OCI-LY7 (cell line): ENCODE measurements around the gene SLC25A29. TPM values are rescaled to one million over a fixed set of nuclear protein-coding genes. Genes with fewer than 3 reads are reported as not detected.
A peak's percentile ranks its signal among the peaks of the same experiment; 100 is the strongest.

Experiments used
- BruUV-seq: library from RNA; stranded (reverse); fragments of 400-500 nt; replicated peaks from 2 replicates; lab custom pipeline; 2021; lab: Mats Ljungman, UMichigan
- CTCF ChIA-PET: fragments of 300-600 bp; sonication (Branson Sonifier 250); formaldehyde crosslinking; loops from one replicate; lab custom pipeline; 2022; ENCODE audit warnings: antibody characterized with exemption; ENCODE audit not compliant: unreplicated experiment; lab: Charles Lee
- POLR2A ChIA-PET: fragments of 300-600 bp; sonication (Branson Sonifier 250); formaldehyde crosslinking; loops from one replicate; lab custom pipeline; 2022; ENCODE audit warnings: antibody characterized with exemption; lab: Charles Lee
- DNase-seq: peaks from one replicate; pipeline ENCODE4 v3.0.0-alpha.2; 2015; ENCODE audit warnings: low spot score
- H2AFZ ChIP-seq: fragments of 200-600 bp; sonication (generic), shearing (Covaris generic); 2 replicates; pipeline ENCODE4 v1.6.1; 2014; ENCODE audit warnings: mild to moderate bottlenecking, antibody characterized with exemption, low read length, moderate library complexity
- H3K27ac ChIP-seq: fragments of 200-600 bp; sonication (generic); 2 replicates; pipeline ENCODE4 v1.5.1; 2014; ENCODE audit warnings: mixed run types, low read depth, mild to moderate bottlenecking, moderate library complexity, low read length, inconsistent platforms; ENCODE audit not compliant: poor library complexity, severe bottlenecking
- H3K36me3 ChIP-seq: fragments of 200-600 bp; sonication (generic); 2 replicates; pipeline ENCODE4 v1.6.1; 2014; ENCODE audit warnings: mild to moderate bottlenecking, antibody characterized with exemption, low read length, moderate library complexity, mixed read lengths; ENCODE audit not compliant: insufficient read depth
- H3K4me1 ChIP-seq: fragments of 200-600 bp; sonication (generic); 2 replicates; pipeline ENCODE4 v1.5.1; 2014; ENCODE audit warnings: mild to moderate bottlenecking, low read length; ENCODE audit not compliant: insufficient read depth, poor library complexity, severe bottlenecking
- H3K4me2 ChIP-seq: fragments of 200-600 bp; sonication (generic); 2 replicates; pipeline ENCODE4 v1.6.1; 2014; ENCODE audit warnings: mild to moderate bottlenecking, low read length
- H3K4me3 ChIP-seq: fragments of 200-600 bp; sonication (generic); 2 replicates; pipeline ENCODE4 v1.5.1; 2014; ENCODE audit warnings: mild to moderate bottlenecking, low read depth, low read length; ENCODE audit not compliant: poor library complexity, severe bottlenecking
- H3K79me2 ChIP-seq: fragments of 200-600 bp; sonication (generic); 2 replicates; pipeline ENCODE4 v1.6.1; 2016; ENCODE audit warnings: low read depth, mild to moderate bottlenecking, low read length, moderate library complexity, mixed read lengths; ENCODE audit not compliant: insufficient read depth
- H3K9me2 ChIP-seq: fragments of 200-600 bp; sonication (generic); 2 replicates; pipeline ENCODE4 v1.6.1; 2016; ENCODE audit warnings: mild to moderate bottlenecking, low read length, mixed read lengths; ENCODE audit not compliant: insufficient read depth
- H3K9me3 ChIP-seq: fragments of 200-600 bp; sonication (generic); 2 replicates; pipeline ENCODE4 v1.6.1; 2014; ENCODE audit warnings: mild to moderate bottlenecking, mixed run types, low read length, mixed read lengths
- H4K20me1 ChIP-seq: fragments of 200-600 bp; sonication (generic); 2 replicates; pipeline ENCODE4 v1.6.1; 2014; ENCODE audit warnings: mild to moderate bottlenecking, antibody characterized with exemption, low read length, moderate library complexity, mixed read lengths; ENCODE audit not compliant: insufficient read depth
- EZH2phosphoT487 ChIP-seq: fragments of 200-600 bp; sonication (generic); IDR thresholded peaks from 2 replicates; pipeline ENCODE4 v1.6.1; 2018; ENCODE audit warnings: low read depth, borderline replicate concordance, mild to moderate bottlenecking, mixed run types, antibody characterized with exemption, low read length, moderate library complexity, mixed read lengths
- intact Hi-C: fragments of 100-400 bp; cut with micrococcal nuclease; formaldehyde crosslinking; loops from one replicate; pipeline ENCODE4 v1.10.0; 2022; ENCODE audit not compliant: unreplicated experiment
- total RNA-seq, 2 experiments: library from RNA; depleted of rRNA in 1 of 2; stranded (reverse); fragments of >200 nt in 1 of 2; shearing (Covaris generic) in 1 of 2; gene quantifications; 2 replicates each; pipeline ENCODE4 v1.2.3, GENCODE V29; 2014 to 2022
- TF ChIP-seq, protein P1 (sequence below): fragments of 200-600 bp; sonication (generic); conservative IDR thresholded peaks from 2 replicates; pipeline ENCODE4 v1.5.1; 2014; ENCODE audit warnings: mild to moderate bottlenecking, antibody characterized with exemption, low read length, moderate library complexity, mixed read lengths

Gene SLC25A29
- total RNA-seq, 2 experiments from 2014 or later = 14.6 to 34.8 TPM

GRCh38 chr14:100294213-100294962, 11.9 kb downstream of the SLC25A29 start:
- no peak overlapping the region for H3K27ac ChIP-seq
- no peaks in the 10 kb centered on the region for H3K36me3 ChIP-seq
- no TSS peak for BruUV-seq
- H3K4me3 ChIP-seq = no peak overlapping the region
- no peaks in the 10 kb centered on the region for H3K79me2 ChIP-seq
- intact Hi-C loops = no loop called here
- H3K9me2 ChIP-seq = no peaks in the 10 kb centered on the region
- H3K4me1 ChIP-seq = peaks cover 20% of the 10 kb centered on the region
- CTCF ChIA-PET = no interaction called here
- H2AFZ ChIP-seq = no peak overlapping the region
- no peak for TF ChIP-seq EZH2phosphoT487
- TF ChIP-seq, protein P1, sequence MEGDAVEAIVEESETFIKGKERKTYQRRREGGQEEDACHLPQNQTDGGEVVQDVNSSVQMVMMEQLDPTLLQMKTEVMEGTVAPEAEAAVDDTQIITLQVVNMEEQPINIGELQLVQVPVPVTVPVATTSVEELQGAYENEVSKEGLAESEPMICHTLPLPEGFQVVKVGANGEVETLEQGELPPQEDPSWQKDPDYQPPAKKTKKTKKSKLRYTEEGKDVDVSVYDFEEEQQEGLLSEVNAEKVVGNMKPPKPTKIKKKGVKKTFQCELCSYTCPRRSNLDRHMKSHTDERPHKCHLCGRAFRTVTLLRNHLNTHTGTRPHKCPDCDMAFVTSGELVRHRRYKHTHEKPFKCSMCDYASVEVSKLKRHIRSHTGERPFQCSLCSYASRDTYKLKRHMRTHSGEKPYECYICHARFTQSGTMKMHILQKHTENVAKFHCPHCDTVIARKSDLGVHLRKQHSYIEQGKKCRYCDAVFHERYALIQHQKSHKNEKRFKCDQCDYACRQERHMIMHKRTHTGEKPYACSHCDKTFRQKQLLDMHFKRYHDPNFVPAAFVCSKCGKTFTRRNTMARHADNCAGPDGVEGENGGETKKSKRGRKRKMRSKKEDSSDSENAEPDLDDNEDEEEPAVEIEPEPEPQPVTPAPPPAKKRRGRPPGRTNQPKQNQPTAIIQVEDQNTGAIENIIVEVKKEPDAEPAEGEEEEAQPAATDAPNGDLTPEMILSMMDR = no peak
- POLR2A ChIA-PET = interaction anchor here (1.4 kb wide), 1 partner anchor 9 kb away, joined by 4 read pairs; no protein-coding TSS in a partner anchor
- H3K4me2 ChIP-seq = no peak overlapping the region
- H4K20me1 ChIP-seq = no peaks in the 10 kb centered on the region
- peak; percentile 26 for DNase-seq
- H3K9me3 ChIP-seq = no peaks in the 10 kb centered on the region

GRCh38 chr14:100293497-100294212, 12.6 kb downstream of the SLC25A29 start:
- H3K27ac ChIP-seq = no peak overlapping the region
- POLR2A ChIA-PET = interaction anchor here (1.4 kb wide), 1 partner anchor 8 kb away, joined by 4 read pairs; no protein-coding TSS in a partner anchor
- no TSS peak for BruUV-seq

More at GRCh38 chr14:100293497-100294212, 12.6 kb downstream of the SLC25A29 start:
- Histone ChIP-seq H3K9me2 (no peaks in the 10 kb centered on the region), H4K20me1 (no peaks in the 10 kb centered on the region), H3K4me2 (no peak overlapping the region), H3K4me1 (peaks cover 14% of the 10 kb centered on the region), H3K36me3 (no peaks in the 10 kb centered on the region), H3K9me3 (no peaks in the 10 kb centered on the region), H3K4me3 (no peak overlapping the region), H2AFZ (no peak overlapping the region), H3K79me2 (no peaks in the 10 kb centered on the region)
- CTCF ChIA-PET = no interaction called here
- intact Hi-C loops = no loop called here
- TF ChIP-seq EZH2phosphoT487 = no peak
- TF ChIP-seq, protein P1 = no peak
- DNase-seq = no peak
